Endothelial cell of umbilical vein (primary cell): ENCODE results near the gene RNF187.

ENCODE experiments used
- EZH2 ChIP-seq: IDR thresholded peaks from 2 replicates; pipeline ENCODE4 v1.6.1; 2012; ENCODE audit warnings: borderline replicate concordance, low read depth, mild to moderate bottlenecking, moderate library complexity, low read length, inconsistent platforms; ENCODE audit not compliant: severe bottlenecking
- MAX ChIP-seq: IDR thresholded peaks from 2 replicates; pipeline ENCODE4 v1.6.1; 2011; ENCODE audit not compliant: insufficient read depth, insufficient read length
- POLR2A ChIP-seq: IDR thresholded peaks from 2 replicates; pipeline ENCODE4 v1.6.1; 2012; ENCODE audit warnings: low read depth, mild to moderate bottlenecking, control low read depth, low read length
- POLR2AphosphoS5 ChIP-seq: IDR thresholded peaks from 2 replicates; pipeline ENCODE4 v1.6.1; 2012; ENCODE audit warnings: low read depth, mild to moderate bottlenecking, control low read depth, low read length, moderate library complexity; ENCODE audit not compliant: insufficient read depth
- TF ChIP-seq, protein P1 (sequence below), 2 donors: IDR thresholded peaks; 1 replicate in 1 of 2; 2 replicates in 1 of 2; pipeline ENCODE4 v1.5.1; 2011; ENCODE audit warnings: low read length in 2 of 2, mild to moderate bottlenecking in 2 of 2, moderate library complexity in 2 of 2, control low read depth in 1 of 2, inconsistent platforms in 1 of 2, low read depth in 1 of 2; ENCODE audit not compliant: insufficient read depth in 1 of 2; ENCODE audit errors: extremely low read depth in 1 of 2

- TF ChIP-seq MAX (no peak), POLR2A (no peak), EZH2 (no peak), POLR2AphosphoS5 (no peak)
- TF ChIP-seq, protein P1, sequence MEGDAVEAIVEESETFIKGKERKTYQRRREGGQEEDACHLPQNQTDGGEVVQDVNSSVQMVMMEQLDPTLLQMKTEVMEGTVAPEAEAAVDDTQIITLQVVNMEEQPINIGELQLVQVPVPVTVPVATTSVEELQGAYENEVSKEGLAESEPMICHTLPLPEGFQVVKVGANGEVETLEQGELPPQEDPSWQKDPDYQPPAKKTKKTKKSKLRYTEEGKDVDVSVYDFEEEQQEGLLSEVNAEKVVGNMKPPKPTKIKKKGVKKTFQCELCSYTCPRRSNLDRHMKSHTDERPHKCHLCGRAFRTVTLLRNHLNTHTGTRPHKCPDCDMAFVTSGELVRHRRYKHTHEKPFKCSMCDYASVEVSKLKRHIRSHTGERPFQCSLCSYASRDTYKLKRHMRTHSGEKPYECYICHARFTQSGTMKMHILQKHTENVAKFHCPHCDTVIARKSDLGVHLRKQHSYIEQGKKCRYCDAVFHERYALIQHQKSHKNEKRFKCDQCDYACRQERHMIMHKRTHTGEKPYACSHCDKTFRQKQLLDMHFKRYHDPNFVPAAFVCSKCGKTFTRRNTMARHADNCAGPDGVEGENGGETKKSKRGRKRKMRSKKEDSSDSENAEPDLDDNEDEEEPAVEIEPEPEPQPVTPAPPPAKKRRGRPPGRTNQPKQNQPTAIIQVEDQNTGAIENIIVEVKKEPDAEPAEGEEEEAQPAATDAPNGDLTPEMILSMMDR (IDR thresholded peaks at IDR 0.05; ENCODE audit: extremely low read depth in 1 of 2, insufficient read depth in 1 of 2, low read depth in 1 of 2, low read length in 2 of 2): no peak
Measured at GRCh38 chr1:228445490-228445842, 41.7 kb upstream of the RNF187 start.
